SJCRH30 (cell line): ENCODE measurements around the gene UGGT2. TPM values are rescaled to one million over a fixed set of nuclear protein-coding genes. Genes with fewer than 3 reads are reported as not detected.
A peak's percentile ranks its signal among the peaks of the same experiment; 100 is the strongest.
"Not testable (repeated sequence)": the region's sequence is repeated elsewhere in the genome, so short reads cannot be mapped to it uniquely, and the experiment has no call there.

Experiments used
- DNase-seq, 2 experiments: peaks; one replicate each; pipeline ENCODE4 v3.0.0-alpha.2; 2015 to 2020
- H3K27ac ChIP-seq: fragments of 250-450 bp; sonication (Bioruptor Pico); 2 replicates; pipeline ENCODE4 v1.5.1; 2020; ENCODE audit warnings: mild to moderate bottlenecking, moderate library complexity
- H3K27me3 ChIP-seq: fragments of 250-450 bp; sonication (Bioruptor Pico); 2 replicates; pipeline ENCODE4 v1.5.1; 2020; ENCODE audit warnings: mild to moderate bottlenecking, moderate library complexity
- H3K36me3 ChIP-seq: fragments of 250-450 bp; sonication (Bioruptor Pico); 2 replicates; pipeline ENCODE4 v1.5.1; 2020; ENCODE audit warnings: mild to moderate bottlenecking, moderate library complexity
- H3K4me1 ChIP-seq: fragments of 250-450 bp; sonication (Bioruptor Pico); 2 replicates; pipeline ENCODE4 v1.5.1; 2020; ENCODE audit warnings: mild to moderate bottlenecking, moderate library complexity
- H3K4me3 ChIP-seq: fragments of 250-450 bp; sonication (Bioruptor Pico); 2 replicates; pipeline ENCODE4 v1.5.1; 2020; ENCODE audit warnings: mild to moderate bottlenecking, moderate library complexity
- H3K9me3 ChIP-seq: fragments of 250-450 bp; sonication (Bioruptor Pico); replicated peaks from 2 replicates; pipeline ENCODE4 v1.5.1; 2020; ENCODE audit warnings: mild to moderate bottlenecking, moderate library complexity
- total RNA-seq: library from RNA; depleted of rRNA; stranded (reverse); fragments of >200 nt; shearing (Covaris generic); gene quantifications from 2 replicates; pipeline ENCODE4 v1.2.3, GENCODE V29; 2014

UGGT2 gene
- total RNA-seq, 1 experiment from 2014 or later: 34.6 TPM

DNA sequence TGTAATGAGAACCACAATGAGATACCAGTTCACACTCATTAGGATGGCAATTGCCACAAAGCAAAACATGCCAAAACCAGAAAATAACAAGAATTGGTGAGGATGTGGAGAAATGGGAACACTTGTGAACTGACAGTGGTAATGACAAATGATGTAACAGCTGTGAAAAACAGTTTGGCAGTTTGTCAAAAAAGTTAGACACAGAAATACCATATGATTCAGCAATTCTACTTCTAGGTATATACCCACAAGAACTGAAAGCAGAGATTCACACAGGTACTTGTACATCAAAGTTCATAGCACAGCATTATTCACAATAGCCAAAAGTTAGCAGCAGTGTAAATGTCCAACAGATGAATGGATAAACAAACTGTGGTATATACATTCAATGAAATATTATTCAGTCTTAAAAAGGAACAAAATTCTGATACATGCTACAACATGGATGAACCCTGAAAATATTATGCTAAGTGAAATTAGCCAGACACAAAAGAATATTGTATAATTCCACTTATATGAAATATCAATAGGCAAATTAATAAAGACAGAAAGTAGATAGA, 96.5 kb downstream of the UGGT2 start:
- no peak overlapping the region for H3K27ac ChIP-seq
- no peaks in the 10 kb centered on the region; the same call in none of the 2 replicates for H3K9me3 ChIP-seq
- peaks cover 9% of the 10 kb centered on the region; the same call in 1 of the 2 replicates for H3K36me3 ChIP-seq
- DNase-seq: peak; percentile 10 to 70
- H3K4me1 ChIP-seq: peaks cover 6% of the 10 kb centered on the region; the same call in 1 of the 2 replicates
- H3K27me3 ChIP-seq: no peaks in the 10 kb centered on the region
- H3K4me3 ChIP-seq: no peak overlapping the region

DNA sequence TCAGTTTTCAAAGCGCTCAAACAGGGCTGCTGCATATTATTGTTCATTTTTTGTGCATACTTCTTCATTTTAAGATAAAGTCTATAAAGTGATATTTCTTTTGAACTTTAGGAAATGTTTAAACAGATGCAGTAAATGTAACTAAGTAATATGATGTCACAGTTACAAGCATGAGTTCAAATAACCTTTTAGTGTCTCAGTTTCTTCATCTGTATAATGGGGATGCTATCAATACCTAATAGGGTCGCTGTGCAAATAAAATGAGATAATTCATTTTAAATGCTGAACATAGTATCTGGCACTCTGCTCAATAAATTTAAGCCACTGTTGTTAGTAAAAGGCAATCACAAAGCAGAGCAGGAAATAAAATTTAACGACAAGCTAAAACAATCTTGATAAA, 97.5 kb downstream of the UGGT2 start:
- DNase-seq: no peak
- peaks cover 6% of the 10 kb centered on the region; the same call in 1 of the 2 replicates for H3K4me1 ChIP-seq
- H3K4me3 ChIP-seq: no peak overlapping the region
- H3K27ac ChIP-seq: no peak overlapping the region
- peaks cover 5% of the 10 kb centered on the region; the same call in 1 of the 2 replicates for H3K36me3 ChIP-seq
- H3K27me3 ChIP-seq: no peaks in the 10 kb centered on the region
- H3K9me3 ChIP-seq: no peaks in the 10 kb centered on the region; the same call in 1 of the 2 replicates

DNA sequence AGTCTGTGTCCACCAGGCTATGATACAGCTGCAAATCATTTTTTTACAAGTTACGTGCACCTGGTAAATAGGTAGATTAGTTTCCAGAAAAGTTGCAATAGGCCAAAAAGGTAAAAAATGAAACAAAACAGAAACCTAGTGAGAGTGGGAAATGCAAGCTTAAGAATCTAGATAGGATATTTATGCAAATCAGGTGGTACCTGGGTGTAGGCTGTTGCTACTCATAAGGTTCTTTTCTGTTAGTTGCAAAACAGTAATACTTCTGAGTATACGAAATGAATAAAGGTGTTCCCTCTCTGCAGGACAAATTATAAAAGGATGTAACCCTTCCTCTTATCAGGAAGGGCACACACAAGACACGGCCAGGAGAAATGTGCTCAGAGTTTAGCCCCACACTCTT, 97.9 kb downstream of the UGGT2 start:
- H3K36me3 ChIP-seq: peaks cover 5% of the 10 kb centered on the region; the same call in 1 of the 2 replicates
- no peak overlapping the region for H3K4me3 ChIP-seq
- no peak overlapping the region for H3K27ac ChIP-seq
- H3K9me3 ChIP-seq: no peaks in the 10 kb centered on the region; the same call in 1 of the 2 replicates
- DNase-seq: no peak
- peaks cover 6% of the 10 kb centered on the region; the same call in 1 of the 2 replicates for H3K4me1 ChIP-seq
- H3K27me3 ChIP-seq: no peaks in the 10 kb centered on the region

- no peak overlapping the region for H3K27ac ChIP-seq
- no peaks in the 10 kb centered on the region for H3K27me3 ChIP-seq
- DNase-seq: no peak
- H3K36me3 ChIP-seq: peaks cover 5% of the 10 kb centered on the region; the same call in 1 of the 2 replicates
- peaks cover 6% of the 10 kb centered on the region; the same call in 1 of the 2 replicates for H3K4me1 ChIP-seq
- no peak overlapping the region for H3K4me3 ChIP-seq
- H3K9me3 ChIP-seq: no peaks in the 10 kb centered on the region; the same call in 1 of the 2 replicates
Observed at GRCh38 chr13:95954266-95954665, 98.9 kb downstream of the UGGT2 start.

GRCh38 chr13:95950103-95950502, 103.1 kb downstream of the UGGT2 start:
- Histone ChIP-seq H3K4me3 (no peak overlapping the region), H3K27me3 (no peaks in the 10 kb centered on the region), H3K9me3 (no peaks in the 10 kb centered on the region), H3K36me3 (peaks cover 14% of the 10 kb centered on the region; the same call in 1 of the 2 replicates), H3K27ac (no peak overlapping the region), H3K4me1 (no peaks in the 10 kb centered on the region)
- no peak for DNase-seq

GRCh38 chr13:95948656-95949055, 104.5 kb downstream of the UGGT2 start:
- Histone ChIP-seq H3K36me3 (peaks cover 18% of the 10 kb centered on the region; the same call in 1 of the 2 replicates), H3K4me1 (no peaks in the 10 kb centered on the region), H3K4me3 (no peak overlapping the region), H3K9me3 (no peaks in the 10 kb centered on the region), H3K27ac (no peak overlapping the region), H3K27me3 (no peaks in the 10 kb centered on the region)
- DNase-seq: peak; percentile 25 to 53

- no peaks in the 10 kb centered on the region for H3K4me1 ChIP-seq
- DNase-seq: no peak
- no peaks in the 10 kb centered on the region for H3K27me3 ChIP-seq
- peaks cover 4% of the 10 kb centered on the region; the same call in 1 of the 2 replicates for H3K9me3 ChIP-seq
- H3K4me3 ChIP-seq: no peak overlapping the region
- no peak overlapping the region for H3K27ac ChIP-seq
- H3K36me3 ChIP-seq: peaks cover 44% of the 10 kb centered on the region
Observed at GRCh38 chr13:95937714-95938320, 115.4 kb downstream of the UGGT2 start.

GRCh38 chr13:95931300-95932025, 121.7 kb downstream of the UGGT2 start:
- DNase-seq: no peak
- Histone ChIP-seq H3K4me3 (no peak overlapping the region), H3K27me3 (no peaks in the 10 kb centered on the region), H3K9me3 (peaks cover 14% of the 10 kb centered on the region), H3K4me1 (no peaks in the 10 kb centered on the region), H3K27ac (no peak overlapping the region), H3K36me3 (peaks cover 40% of the 10 kb centered on the region)

DNA sequence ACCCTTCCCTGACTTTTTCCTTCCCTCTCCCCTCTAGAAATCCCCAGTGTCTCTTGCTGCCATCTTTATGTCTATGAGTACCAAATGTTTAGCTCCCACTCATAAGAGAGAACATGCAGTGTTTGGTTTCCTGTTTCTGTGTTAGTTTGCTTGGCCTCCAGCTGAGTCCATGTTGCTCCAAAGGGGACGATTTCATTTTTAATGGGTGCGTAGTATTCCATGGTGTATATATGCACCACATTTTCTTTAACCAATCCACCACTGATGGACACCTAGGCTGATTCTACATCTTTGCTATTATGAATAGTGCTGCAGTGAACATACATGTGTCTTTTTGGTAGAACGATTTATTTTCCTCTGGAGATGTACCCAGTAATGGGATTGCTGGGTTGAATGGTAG, 123.8 kb downstream of the UGGT2 start:
- peaks cover 24% of the 10 kb centered on the region for H3K36me3 ChIP-seq
- no peaks in the 10 kb centered on the region for H3K4me1 ChIP-seq
- peaks cover 9% of the 10 kb centered on the region for H3K9me3 ChIP-seq
- H3K4me3 ChIP-seq: no peak overlapping the region
- DNase-seq: no peak
- H3K27ac ChIP-seq: no peak overlapping the region
- no peaks in the 10 kb centered on the region for H3K27me3 ChIP-seq

- not testable (repeated sequence) for H3K4me1 ChIP-seq, H3K4me3 ChIP-seq, H3K9me3 ChIP-seq, H3K27me3 ChIP-seq, H3K27ac ChIP-seq, DNase-seq
- H3K36me3 ChIP-seq: peaks cover 19% of the 10 kb centered on the region
Observed at GRCh38 chr13:95928367-95928906, 124.8 kb downstream of the UGGT2 start.

- Histone ChIP-seq H3K9me3 (peaks cover 9% of the 10 kb centered on the region), H3K27me3 (no peaks in the 10 kb centered on the region), H3K36me3 (peaks cover 11% of the 10 kb centered on the region), H3K27ac (no peak overlapping the region), H3K4me3 (no peak overlapping the region), H3K4me1 (no peaks in the 10 kb centered on the region)
- no peak for DNase-seq
Observed at GRCh38 chr13:95926231-95926630, 127.0 kb downstream of the UGGT2 start.

DNA sequence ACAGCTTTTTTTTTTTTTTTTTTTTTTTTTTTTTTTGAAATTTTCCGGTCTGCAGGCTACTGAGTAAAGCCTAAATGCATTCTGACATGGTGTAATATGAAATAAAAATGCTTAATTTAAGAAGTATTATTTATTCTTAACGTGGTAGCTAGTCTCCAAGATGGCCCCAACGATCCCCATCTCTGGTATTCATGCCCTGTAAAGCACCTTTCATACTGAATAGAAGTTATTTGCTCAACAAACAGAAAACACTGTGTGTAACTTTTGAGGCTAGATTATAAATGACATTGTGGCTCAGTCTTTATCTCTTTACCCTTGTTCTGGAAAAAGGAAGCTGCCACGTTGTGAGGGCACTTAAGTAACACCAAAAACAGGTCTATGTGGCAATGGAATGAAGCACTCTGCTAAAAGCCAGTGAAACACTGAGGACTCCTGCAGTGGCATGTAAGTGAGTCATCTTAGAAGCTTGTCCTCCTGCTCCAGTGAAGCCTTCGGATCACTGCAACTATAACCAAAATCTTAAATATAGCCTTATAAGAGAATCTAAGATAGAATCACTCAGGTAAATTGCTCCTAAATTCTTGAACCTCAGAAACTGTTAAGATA, 128.7 kb downstream of the UGGT2 start:
- Histone ChIP-seq H3K9me3 (peaks cover 2% of the 10 kb centered on the region; the same call in 1 of the 2 replicates), H3K4me3 (no peak overlapping the region), H3K4me1 (no peaks in the 10 kb centered on the region), H3K27ac (no peak overlapping the region), H3K27me3 (no peaks in the 10 kb centered on the region), H3K36me3 (peaks cover 2% of the 10 kb centered on the region; the same call in 1 of the 2 replicates)
- no peak for DNase-seq

GRCh38 chr13:95921485-95921884, 131.7 kb downstream of the UGGT2 start:
- Histone ChIP-seq H3K9me3 (no peaks in the 10 kb centered on the region), H3K4me1 (no peaks in the 10 kb centered on the region), H3K27ac (no peak overlapping the region), H3K27me3 (no peaks in the 10 kb centered on the region), H3K36me3 (peaks cover 2% of the 10 kb centered on the region; the same call in 1 of the 2 replicates), H3K4me3 (no peak overlapping the region)
- DNase-seq: no peak

DNA sequence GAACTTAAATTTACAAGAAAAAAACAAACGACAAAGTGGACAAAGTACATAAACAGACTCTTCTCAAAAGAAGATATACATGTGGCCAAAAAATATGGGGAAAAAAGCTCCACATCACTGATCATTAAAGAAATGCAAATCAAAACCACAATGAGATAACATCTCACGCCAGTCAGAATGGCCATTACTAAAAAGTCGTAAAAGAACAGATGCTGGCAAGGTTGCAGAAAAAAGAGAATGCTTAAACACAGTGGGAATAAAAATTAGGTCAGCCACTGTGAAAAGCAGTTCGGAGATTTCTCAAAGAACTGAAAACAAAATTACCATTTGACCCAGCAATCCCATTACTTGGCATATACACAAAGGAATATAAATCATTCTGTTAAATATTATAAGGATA, 132.7 kb downstream of the UGGT2 start:
- Histone ChIP-seq H3K9me3 (no peaks in the 10 kb centered on the region), H3K27me3 (no peaks in the 10 kb centered on the region), H3K4me3 (no peak overlapping the region), H3K27ac (no peak overlapping the region), H3K4me1 (no peaks in the 10 kb centered on the region), H3K36me3 (0 out of 2 replicates have a peak, but pooled peaks cover 2% of the 10 kb centered on the region)
- DNase-seq: no peak
